Measurements from ENCODE around the gene FAM209B. TPM values are rescaled to one million over a fixed set of nuclear protein-coding genes. Genes with fewer than 3 reads are reported as not detected.

The FAM209B gene
- total and polyA plus RNA-seq, 10 of the 15 experiments (the other 5 are each of a cell fraction or from before 2014, with no cell fraction given) = 0.22 to 0.77 (median 0.41) TPM; not detected in 2

DNA sequence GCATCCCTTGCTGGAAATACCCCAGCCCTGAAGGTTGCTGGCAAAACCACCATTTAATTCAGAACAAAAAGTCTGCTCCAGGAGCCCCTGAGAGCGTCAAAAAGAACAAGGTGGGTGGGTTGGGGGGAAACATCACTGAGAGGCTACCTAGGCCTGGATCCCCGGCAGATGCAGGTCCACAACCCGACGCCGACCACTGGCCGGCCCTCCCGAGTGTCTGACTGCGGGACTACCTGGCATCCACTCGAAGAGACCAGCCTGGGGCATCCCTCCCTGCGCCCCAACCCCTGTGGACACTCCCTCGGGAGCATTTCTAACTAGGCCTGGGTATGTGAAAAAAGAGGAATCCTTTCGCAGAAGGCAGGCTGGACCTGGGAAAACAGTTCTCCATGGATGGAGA, 47.2 kb downstream of the FAM209B start:
- ChIA-PET RAD21 (ENCODE audit: unreplicated experiment) (interaction anchor here (2.9 kb wide), 1 partner anchor 29 kb away, joined by 17 read pairs; no protein-coding TSS in a partner anchor), POLR2A (no interaction called here), CTCF (interaction anchor here (6.7 kb wide), 1 partner anchor 30 kb away, joined by 83 read pairs; no protein-coding TSS in a partner anchor), SMC1A (ENCODE audit: uncharacterized antibody, unreplicated experiment) (interaction anchor here (2.0 kb wide), 1 partner anchor 30 kb away, joined by 8 read pairs; no protein-coding TSS in a partner anchor)
- Histone ChIP-seq H3K9me3 (replicated peaks; ENCODE audit: control insufficient read depth, insufficient read depth, low read length) (no peaks in the 10 kb centered on the region), H3K9ac (ENCODE audit: control insufficient read depth, insufficient read depth, low read length) (no peak overlapping the region), H3K4me1 (ENCODE audit: control insufficient read depth, insufficient read depth, low read length) (no peaks in the 10 kb centered on the region), H3K36me3 (ENCODE audit: control insufficient read depth in 2 of 2, insufficient read depth in 2 of 2, low read length in 1 of 2) (no peaks in the 10 kb centered on the region), H3K4me2 (ENCODE audit: control insufficient read depth, insufficient read depth) (no peak overlapping the region), H3K27ac (ENCODE audit: control insufficient read depth, insufficient read depth) (no peak overlapping the region), H3K4me3 (no peak overlapping the region), H2AFZ (ENCODE audit: control insufficient read depth, low read depth, low read length) (no peak overlapping the region), H3K79me2 (ENCODE audit: control insufficient read depth, insufficient read depth, low read length) (no peaks in the 10 kb centered on the region), H4K20me1 (ENCODE audit: control insufficient read depth, insufficient read depth) (no peaks in the 10 kb centered on the region), H3K27me3 (replicated peaks in 1 of 2; ENCODE audit: control insufficient read depth in 2 of 2, insufficient read depth in 2 of 2, low read length in 1 of 2) (no peaks in the 10 kb centered on the region; a peak in 1 of 4 replicates)
- intact Hi-C loops (cut with micrococcal nuclease; ENCODE audit: unreplicated experiment) (no loop called here), in situ Hi-C loops (cut with MboI) (no loop called here)
- DNase-seq (ENCODE audit: low read depth, low spot score) (no peak), ATAC-seq (no peak), FAIRE-seq (no peak)
- BruUV-seq (replicated peaks) = no TSS peak
- 45% methylated on average over 10 of the region's 12 CpGs for WGBS (ENCODE audit: insufficient coverage, insufficient replicate concordance, low lambda C conversion rate, missing lambda C conversion rate)
- TF ChIP-seq LARP7 (IDR thresholded peaks at IDR 0.05) = no peak
- TF ChIP-seq NFXL1 (IDR thresholded peaks at IDR 0.05; ENCODE audit: borderline replicate concordance) = no peak
- TF ChIP-seq, protein P1, sequence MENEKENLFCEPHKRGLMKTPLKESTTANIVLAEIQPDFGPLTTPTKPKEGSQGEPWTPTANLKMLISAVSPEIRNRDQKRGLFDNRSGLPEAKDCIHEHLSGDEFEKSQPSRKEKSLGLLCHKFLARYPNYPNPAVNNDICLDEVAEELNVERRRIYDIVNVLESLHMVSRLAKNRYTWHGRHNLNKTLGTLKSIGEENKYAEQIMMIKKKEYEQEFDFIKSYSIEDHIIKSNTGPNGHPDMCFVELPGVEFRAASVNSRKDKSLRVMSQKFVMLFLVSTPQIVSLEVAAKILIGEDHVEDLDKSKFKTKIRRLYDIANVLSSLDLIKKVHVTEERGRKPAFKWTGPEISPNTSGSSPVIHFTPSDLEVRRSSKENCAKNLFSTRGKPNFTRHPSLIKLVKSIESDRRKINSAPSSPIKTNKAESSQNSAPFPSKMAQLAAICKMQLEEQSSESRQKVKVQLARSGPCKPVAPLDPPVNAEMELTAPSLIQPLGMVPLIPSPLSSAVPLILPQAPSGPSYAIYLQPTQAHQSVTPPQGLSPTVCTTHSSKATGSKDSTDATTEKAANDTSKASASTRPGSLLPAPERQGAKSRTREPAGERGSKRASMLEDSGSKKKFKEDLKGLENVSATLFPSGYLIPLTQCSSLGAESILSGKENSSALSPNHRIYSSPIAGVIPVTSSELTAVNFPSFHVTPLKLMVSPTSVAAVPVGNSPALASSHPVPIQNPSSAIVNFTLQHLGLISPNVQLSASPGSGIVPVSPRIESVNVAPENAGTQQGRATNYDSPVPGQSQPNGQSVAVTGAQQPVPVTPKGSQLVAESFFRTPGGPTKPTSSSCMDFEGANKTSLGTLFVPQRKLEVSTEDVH (IDR thresholded peaks at IDR 0.05; ENCODE audit: low read depth, partially characterized antibody) = no peak
- no peak for TF ChIP-seq ESRRA (IDR thresholded peaks at IDR 0.05; ENCODE audit: low read length)
- no peak for TF ChIP-seq CREM (IDR thresholded peaks at IDR 0.05; ENCODE audit: low read depth)
- TF ChIP-seq FOXK2 (IDR thresholded peaks at IDR 0.05) = no peak
- no peak for TF ChIP-seq ZNF24 (IDR thresholded peaks at IDR 0.05)
- no peak for TF ChIP-seq BRCA1 (IDR thresholded peaks at IDR 0.05; ENCODE audit: low read depth, low read length)
- TF ChIP-seq, protein P2, sequence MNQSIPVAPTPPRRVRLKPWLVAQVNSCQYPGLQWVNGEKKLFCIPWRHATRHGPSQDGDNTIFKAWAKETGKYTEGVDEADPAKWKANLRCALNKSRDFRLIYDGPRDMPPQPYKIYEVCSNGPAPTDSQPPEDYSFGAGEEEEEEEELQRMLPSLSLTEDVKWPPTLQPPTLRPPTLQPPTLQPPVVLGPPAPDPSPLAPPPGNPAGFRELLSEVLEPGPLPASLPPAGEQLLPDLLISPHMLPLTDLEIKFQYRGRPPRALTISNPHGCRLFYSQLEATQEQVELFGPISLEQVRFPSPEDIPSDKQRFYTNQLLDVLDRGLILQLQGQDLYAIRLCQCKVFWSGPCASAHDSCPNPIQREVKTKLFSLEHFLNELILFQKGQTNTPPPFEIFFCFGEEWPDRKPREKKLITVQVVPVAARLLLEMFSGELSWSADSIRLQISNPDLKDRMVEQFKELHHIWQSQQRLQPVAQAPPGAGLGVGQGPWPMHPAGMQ (IDR thresholded peaks at IDR 0.05; ENCODE audit: borderline replicate concordance) = no peak
- TF ChIP-seq, protein P3, sequence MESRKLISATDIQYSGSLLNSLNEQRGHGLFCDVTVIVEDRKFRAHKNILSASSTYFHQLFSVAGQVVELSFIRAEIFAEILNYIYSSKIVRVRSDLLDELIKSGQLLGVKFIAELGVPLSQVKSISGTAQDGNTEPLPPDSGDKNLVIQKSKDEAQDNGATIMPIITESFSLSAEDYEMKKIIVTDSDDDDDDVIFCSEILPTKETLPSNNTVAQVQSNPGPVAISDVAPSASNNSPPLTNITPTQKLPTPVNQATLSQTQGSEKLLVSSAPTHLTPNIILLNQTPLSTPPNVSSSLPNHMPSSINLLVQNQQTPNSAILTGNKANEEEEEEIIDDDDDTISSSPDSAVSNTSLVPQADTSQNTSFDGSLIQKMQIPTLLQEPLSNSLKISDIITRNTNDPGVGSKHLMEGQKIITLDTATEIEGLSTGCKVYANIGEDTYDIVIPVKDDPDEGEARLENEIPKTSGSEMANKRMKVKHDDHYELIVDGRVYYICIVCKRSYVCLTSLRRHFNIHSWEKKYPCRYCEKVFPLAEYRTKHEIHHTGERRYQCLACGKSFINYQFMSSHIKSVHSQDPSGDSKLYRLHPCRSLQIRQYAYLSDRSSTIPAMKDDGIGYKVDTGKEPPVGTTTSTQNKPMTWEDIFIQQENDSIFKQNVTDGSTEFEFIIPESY (IDR thresholded peaks at IDR 0.05) = no peak
- no peak for TF ChIP-seq STAT3 (IDR thresholded peaks at IDR 0.05; ENCODE audit: low read depth, low read length)
- TF ChIP-seq HDGF (IDR thresholded peaks at IDR 0.05) = no peak
- TF ChIP-seq NR2F1 (conservative IDR thresholded peaks at IDR 0.05) = no peak
- TF ChIP-seq CREB1 (IDR thresholded peaks at IDR 0.05; ENCODE audit: low read depth) = no peak
- no peak for TF ChIP-seq TCF7 (IDR thresholded peaks at IDR 0.05; ENCODE audit: borderline replicate concordance)
- no peak for TF ChIP-seq TBL1XR1 (IDR thresholded peaks at IDR 0.05; ENCODE audit: low read depth, low read length)
- no peak for TF ChIP-seq CBX5 (IDR thresholded peaks at IDR 0.05; ENCODE audit: low read depth)
